GM23248 (cell line): ENCODE results near the gene DNM1.

ENCODE experiments used
- EZH2 ChIP-seq: fragments of 200-600 bp; sonication (generic); IDR thresholded peaks from 2 replicates; pipeline ENCODE4 v1.6.1; 2018; ENCODE audit warnings: antibody characterized with exemption, mild to moderate bottlenecking; ENCODE audit not compliant: insufficient read depth, poor library complexity, severe bottlenecking
- EZH2phosphoT487 ChIP-seq: fragments of 200-600 bp; sonication (generic); IDR thresholded peaks from 2 replicates; pipeline ENCODE4 v1.6.1; 2018; ENCODE audit warnings: antibody characterized with exemption, moderate library complexity, mild to moderate bottlenecking, low read depth; ENCODE audit not compliant: insufficient read depth

DNA sequence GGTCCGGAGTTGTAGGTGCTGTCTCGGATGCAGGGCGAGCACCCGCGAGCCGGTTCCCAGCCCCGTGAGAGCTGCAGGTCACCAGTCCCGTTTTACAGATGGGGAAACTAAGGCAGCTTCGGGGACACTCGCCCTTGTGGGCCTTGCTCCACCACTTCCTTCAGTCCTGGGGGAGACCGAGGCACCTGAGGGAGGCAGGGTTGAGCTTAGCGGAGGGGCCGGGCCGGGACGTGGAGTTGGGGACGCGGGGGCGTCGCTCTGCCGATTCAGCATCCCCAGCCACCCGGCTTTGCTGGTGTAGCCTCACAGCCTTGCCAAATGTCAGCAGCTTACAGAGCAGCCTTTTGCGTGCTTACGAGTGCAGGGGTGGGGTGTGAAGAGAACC, 42.6 kb upstream of the DNM1 start:
- TF ChIP-seq EZH2 (no peak), EZH2phosphoT487 (no peak)
